ENCODE results near the gene LGR4.
"Not testable (repeated sequence)": the region's sequence is repeated elsewhere in the genome, so short reads cannot be mapped to it uniquely, and the experiment has no call there.

The LGR4 gene

GRCh38 chr11:27460158-27460978 is 12.2 kb downstream of the LGR4 start:
- no peak for DNase-seq (ENCODE audit: low read depth in 3 of 3)

- DNase-seq (ENCODE audit: low read depth in 3 of 3) = no peak
Observed at GRCh38 chr11:27459191-27459590, 13.4 kb downstream of the LGR4 start.

- DNase-seq (ENCODE audit: low read depth in 3 of 3) = no peak
Observed at GRCh38 chr11:27458182-27458581, 14.4 kb downstream of the LGR4 start.

- no peak for DNase-seq (ENCODE audit: low read depth in 3 of 3)
Observed at GRCh38 chr11:27456795-27457329, 15.7 kb downstream of the LGR4 start.

- DNase-seq (ENCODE audit: low read depth in 3 of 3) = no peak
Observed at GRCh38 chr11:27456140-27456794, 16.3 kb downstream of the LGR4 start.

GRCh38 chr11:27455667-27456066 is 16.9 kb downstream of the LGR4 start:
- no peak for DNase-seq (ENCODE audit: low read depth in 3 of 3)

- DNase-seq (ENCODE audit: low read depth in 3 of 3) = no peak
Observed at GRCh38 chr11:27453701-27454100, 18.9 kb downstream of the LGR4 start.

DNA sequence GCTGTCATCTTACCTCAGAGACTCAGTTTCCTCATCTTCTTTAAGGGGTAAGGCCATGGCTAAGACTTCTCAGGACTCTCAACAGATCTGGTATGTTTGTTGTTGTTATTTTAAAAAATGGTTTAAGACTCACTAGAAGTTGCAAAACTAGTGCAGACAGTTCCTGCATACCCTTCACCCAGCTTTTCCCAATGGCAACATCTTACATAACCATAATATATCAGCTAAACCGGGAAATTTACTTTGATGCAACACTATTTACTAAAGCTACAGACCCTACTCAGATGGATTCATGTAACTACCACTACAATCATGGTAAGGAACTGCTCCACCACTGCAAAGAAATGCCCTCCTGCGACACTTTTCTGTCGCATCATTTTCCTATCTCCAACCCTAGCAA is 20.4 kb downstream of the LGR4 start:
- DNase-seq (ENCODE audit: low read depth in 3 of 3) = no peak

DNA sequence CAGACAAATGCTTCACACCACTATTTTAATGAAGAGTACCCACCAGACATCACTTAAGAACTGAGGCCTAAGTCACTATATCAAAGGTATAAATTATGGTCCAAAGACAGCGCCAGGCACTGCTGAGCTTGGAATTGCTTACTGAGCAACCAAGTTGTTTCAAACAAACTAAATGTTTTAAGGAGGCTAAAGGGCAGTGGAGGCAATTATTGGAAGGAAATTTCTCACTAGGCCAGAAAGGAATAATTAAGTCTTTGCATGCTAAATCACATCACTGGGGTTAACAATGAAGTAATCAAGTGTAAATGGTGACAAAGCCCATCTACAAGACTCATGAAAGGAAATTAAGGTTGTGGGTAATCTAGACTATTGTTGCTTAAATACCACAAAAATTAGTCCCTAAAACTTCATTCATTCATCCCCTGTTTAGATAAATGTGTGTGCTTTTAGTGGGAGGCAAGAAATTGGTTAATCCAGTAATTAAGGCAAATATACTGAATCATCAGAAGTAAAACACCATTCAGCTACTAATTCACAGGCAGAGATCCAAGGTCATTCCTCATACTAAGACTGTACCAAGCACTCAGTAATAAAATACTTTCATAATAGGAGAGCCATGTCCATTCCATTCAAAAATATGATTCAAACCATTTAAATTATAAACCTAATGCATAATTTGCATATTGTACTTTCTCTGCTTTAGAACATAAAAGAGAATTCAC is 21.2 kb downstream of the LGR4 start:
- no peak for DNase-seq (ENCODE audit: low read depth in 3 of 3)

DNA sequence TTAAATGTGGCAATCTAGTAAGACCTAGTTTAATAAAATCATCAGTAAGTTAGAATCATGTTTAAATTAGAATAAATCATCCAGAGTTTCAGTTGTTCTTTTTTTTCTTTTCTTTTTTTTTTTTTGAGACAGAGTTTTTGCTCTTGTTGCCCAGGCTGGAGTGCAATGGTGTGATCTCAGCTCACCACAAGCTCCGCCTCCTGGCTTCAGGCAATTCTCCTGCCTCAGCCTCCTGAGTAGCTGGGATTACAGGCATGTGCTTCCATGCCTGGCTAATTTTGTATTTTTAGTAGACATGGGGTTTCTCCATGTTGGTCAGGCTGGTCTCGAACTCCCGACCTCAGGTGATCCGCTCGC is 24.4 kb downstream of the LGR4 start:
- DNase-seq (ENCODE audit: low read depth in 3 of 3) = not testable (repeated sequence)

DNA sequence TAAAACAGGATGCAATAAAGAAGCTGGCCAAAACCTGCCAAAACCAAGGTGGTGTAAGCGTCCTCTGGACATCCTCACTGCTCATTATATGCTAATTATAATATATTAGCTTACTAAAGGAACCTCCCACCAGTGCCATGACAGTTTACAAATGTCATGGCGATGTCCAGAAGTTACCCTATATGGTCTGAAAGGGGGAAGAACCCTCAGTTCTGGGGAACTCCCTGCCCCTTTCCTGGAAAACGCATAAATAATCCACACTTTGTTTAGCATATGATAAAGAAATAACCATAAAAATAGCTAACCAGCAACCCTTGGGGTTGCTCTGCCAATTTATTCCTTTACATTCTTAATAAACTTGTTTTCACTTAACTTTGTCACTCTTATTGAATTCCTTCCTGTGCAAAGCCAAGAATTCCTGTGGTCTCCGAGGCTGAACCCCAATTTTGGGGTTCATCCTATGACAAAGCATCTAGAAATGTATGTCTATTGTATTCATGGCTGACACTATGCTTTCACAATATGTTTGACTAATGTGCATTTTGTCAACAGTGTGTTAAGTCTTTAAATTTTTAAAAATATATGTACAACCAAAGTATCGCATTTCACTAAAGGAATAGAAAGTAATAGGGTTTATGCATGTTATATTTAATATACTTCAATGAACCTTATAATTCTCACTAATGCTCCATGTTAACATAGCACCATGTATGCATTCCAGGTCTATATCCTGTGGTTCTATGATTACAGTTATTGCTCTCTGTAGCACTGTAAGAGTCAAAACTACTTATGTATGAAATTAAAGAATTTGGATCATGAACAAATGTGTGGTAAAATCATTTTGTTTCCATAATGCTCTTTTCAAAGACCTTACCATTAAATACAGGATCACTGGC is 25.1 kb downstream of the LGR4 start:
- no peak for DNase-seq (ENCODE audit: low read depth in 3 of 3)

- DNase-seq (ENCODE audit: low read depth in 3 of 3) = no peak
Observed at GRCh38 chr11:27445625-27446024, 27.0 kb downstream of the LGR4 start.

- DNase-seq (ENCODE audit: low read depth in 3 of 3) = no peak
Observed at GRCh38 chr11:27444801-27445215, 27.8 kb downstream of the LGR4 start.

DNA sequence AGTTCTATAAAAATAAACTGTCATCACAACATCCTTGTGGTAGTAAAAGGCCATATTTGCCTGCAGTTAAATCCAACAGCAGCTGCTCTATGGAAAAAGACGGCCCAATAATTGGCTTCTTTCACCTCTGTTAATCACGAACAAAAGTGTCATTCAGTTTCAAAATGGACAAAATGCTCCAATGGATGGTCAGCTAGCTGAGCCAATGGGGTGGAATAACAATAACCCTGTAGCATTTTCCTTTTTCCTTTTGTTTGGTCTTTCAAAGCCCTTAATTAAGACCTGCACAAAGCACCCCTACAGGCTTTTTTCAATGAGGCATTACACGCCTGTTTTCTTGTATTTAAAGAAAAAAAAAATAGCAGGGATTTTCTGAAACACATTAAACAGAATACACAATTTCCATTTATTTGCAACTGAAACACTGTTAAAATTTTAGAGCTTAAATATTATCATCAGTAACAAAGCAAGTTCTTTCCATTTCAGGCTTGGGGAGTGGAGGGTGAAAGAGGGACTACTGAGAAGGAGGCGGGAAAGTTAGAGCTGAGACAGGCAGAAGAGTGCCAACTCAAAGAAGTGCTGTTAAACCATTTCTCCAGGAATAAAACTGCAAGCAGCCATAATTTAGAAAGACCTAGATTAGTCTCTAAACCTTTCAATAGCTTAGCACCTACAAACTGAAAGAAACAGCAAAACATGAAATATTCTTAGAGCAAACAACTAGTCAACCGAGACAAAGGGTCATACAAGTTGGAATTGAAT is 28.7 kb downstream of the LGR4 start:
- no peak for DNase-seq (ENCODE audit: low read depth in 3 of 3)

DNA sequence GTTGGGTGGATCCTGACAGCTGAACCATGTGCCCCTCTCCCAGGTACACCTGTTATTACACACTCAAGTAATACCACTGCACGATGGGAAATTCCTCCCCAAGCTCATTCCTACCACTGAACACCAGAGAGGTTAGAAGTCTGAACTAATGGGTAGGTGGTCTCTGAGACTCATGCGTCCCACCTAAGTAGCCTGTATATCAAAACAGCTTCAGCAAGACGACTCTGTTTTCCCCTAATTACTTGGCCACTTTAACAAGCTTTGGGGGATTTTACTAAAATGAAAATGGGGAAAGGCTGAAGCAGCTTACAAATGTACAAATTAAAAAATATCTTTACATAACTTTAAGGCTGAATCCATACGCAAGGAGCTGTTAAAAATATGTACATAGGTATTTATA is 29.4 kb downstream of the LGR4 start:
- DNase-seq (ENCODE audit: low read depth in 3 of 3) = no peak

- DNase-seq (ENCODE audit: low read depth in 3 of 3) = no peak
Observed at GRCh38 chr11:27440090-27440489, 32.5 kb downstream of the LGR4 start.

- DNase-seq (ENCODE audit: low read depth in 3 of 3) = no peak
Observed at GRCh38 chr11:27438595-27438981, 34.0 kb downstream of the LGR4 start.

DNA sequence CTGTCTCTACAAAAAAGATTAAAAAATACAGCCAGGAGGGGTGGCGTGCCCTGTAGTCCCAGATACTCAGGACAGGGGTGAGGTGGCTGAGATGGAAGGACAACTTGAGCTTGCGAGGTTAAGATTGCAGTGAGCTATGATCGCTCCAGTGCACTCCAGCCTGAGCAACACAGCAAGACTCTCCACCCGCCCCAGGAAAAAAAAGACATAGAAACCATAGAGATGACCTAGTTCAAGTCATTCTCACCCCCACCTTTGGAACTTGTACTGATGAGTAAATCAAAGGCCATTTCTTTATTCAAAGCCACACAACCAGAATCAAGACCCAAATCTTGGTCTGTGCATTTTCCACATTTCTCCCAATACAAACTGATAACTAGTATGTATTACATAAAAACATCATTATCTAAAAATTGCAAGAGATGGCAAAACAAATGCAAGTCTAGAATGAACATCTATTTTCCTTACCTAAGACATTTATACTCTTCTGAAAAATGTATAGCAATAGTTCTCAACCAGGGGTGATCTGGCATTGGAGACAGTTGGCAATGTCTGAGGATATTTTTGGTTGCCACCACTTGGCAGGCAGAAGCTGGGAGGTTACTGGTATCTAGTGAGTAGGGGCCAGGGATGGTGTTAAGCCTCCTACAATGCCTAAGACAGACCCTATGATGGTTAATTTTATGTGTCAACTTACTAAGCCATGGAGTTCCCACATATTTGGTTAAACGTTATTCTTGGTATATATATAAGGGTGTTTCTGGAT is 34.6 kb downstream of the LGR4 start:
- no peak for DNase-seq (ENCODE audit: low read depth in 3 of 3)

DNA sequence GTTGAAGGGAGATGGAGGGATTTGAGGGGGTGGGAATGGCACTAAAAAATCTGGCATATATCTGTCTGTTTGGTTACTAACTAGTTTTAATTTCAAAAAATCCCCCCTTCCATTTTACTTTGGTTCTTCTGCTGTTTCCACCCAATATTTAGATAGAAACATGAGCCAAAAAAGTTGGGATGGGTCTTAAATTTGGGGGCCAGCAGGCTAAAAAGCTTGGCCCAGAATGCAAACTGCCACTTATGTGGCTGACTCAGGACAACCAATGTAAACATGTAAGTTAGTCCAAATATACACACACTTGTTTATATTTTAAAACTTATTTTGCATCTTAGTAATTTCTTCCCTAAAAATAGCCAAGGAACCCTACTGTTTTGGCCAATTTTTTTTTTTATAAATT is 35.7 kb downstream of the LGR4 start:
- DNase-seq (ENCODE audit: low read depth in 3 of 3) = no peak

DNA sequence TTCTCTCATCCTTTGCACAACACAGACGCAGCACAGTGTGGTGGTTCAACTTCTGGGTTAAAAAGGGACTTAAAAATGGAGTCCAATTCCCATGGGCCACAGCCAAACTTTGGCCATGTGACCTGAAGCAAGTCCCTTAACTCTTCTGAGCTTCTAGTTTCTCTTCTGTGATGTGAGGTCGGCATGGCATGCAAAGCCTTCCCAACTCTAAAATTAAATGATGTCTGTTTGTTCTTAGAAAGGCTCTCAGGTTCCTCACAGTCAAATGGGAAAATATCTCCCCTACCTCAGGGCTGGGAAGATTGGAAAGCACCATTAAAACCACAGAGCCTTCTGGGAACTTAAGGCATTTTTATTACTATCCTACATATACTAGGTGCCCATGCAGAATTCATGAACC is 38.8 kb downstream of the LGR4 start:
- DNase-seq (ENCODE audit: low read depth in 3 of 3) = no peak
